Stimulated activated CD4-positive, alpha-beta T cell treated with anti-CD3 and anti-CD28 coated beads, Interleukin-4, amount 100 ng/mL, for 1 hour (primary cell): Measurements from ENCODE around the gene PIP5K1C.
A peak's percentile ranks its signal among the peaks of the same experiment; 100 is the strongest.

ENCODE experiments used
- DNase-seq: peaks from one replicate; pipeline ENCODE4 v3.0.0-alpha.2; 2020

Gene PIP5K1C

DNA sequence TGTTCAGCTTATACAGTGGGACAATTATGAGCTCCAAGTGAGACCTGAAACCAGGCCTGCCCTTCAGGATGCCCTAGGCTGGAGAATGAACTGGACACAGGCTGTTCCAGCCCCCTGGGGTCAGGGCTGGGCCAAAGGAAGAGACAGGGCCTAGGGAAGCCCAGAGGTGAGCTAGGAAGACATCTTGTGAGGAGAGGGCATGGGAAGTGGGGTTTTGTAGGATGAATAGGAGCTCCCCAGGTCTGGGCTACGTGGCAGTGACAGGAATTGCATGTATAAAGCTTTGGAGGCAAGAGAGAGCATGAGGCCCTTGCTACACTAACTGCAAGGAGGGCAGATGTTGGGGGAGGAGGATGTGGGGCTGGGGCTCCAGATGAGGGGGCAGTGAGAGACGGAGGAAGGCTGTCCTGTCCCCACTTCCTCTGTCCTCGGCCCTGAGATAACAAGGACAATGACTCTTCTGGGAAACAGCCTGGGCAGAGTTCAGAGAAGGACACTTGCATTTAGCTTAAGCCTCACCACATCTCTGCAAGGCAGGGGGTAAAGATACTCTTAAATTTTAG, 92.1 kb downstream of the PIP5K1C start:
- no peak for DNase-seq

- no peak for DNase-seq
These were observed 92.8 kb downstream of the PIP5K1C start for GRCh38 chr19:3607303-3608078.

- DNase-seq, result peak; percentile 67
These were observed 93.5 kb downstream of the PIP5K1C start, which contains the start of gene TBXA2R for GRCh38 chr19:3606690-3607289. Gene TBXA2R (minus strand): TSS chr19:3606875. CDS start chr19:3600634, 6,241 bp downstream.

- no peak for DNase-seq
These were observed 94.0 kb downstream of the PIP5K1C start for GRCh38 chr19:3606174-3606689.

- DNase-seq, result no peak
These were observed 94.5 kb downstream of the PIP5K1C start for GRCh38 chr19:3605770-3606169.

GRCh38 chr19:3605361-3605760, 94.9 kb downstream of the PIP5K1C start:
- no peak for DNase-seq

DNA sequence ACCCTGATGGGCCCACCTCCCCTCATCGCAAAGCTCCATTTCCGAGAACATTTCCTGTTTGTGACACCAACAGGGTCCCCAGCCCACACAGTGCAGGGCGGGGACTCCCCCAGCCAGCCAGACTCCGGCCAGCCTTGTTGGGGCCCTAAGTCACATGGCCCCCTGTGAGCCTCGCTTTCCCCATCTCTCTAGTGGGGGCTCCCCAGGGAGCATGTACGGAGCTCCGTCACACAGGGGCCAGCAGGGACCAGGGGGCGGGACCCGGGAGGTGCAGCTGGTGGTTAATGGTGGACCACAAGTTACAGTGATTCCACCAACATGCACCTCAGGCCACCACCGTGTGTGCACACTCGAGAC, 95.3 kb downstream of the PIP5K1C start:
- no peak for DNase-seq

DNA sequence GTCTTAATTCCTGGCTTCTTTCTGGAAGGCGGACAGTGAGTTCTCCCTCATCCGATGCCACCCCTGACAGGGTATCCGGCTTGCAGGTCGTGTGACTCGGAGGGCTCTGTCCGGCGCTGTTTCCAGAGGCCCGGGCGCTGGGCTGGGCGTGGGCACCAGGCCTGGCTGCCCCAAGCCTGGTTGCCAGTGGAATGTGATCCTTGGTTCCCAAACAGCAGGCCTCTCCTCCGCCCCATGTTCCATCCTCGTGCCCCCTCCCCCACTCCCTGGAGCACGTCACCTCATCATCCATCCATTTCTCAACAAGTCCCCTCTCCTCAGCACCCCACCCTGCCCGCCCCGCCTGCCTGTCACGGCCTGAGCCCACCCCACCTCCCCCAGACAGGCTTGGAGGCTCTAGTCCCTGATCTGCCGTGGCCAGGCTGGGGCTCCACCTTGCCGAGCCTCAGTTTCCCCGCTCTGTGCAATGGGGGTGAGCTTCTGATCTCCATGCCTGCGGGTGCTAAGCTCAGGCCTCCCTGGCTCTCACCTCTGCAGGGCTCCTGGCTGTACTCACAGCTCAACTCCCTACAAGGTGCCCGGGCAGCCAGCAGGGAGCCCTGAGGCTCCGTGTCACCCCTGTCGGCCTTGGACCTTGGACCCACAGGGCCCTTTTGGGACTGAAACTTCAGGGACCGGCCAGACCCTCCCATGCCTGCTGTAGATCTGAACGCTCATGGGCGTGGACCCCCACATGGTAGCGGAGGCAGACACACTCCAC, 95.9 kb downstream of the PIP5K1C start:
- no peak for DNase-seq

GRCh38 chr19:3603121-3603811, 97.0 kb downstream of the PIP5K1C start:
- no peak for DNase-seq

- no peak for DNase-seq
These were observed 99.2 kb downstream of the PIP5K1C start for GRCh38 chr19:3601021-3601420.

- DNase-seq, result no peak
These were observed 100.5 kb downstream of the PIP5K1C start for GRCh38 chr19:3599776-3600187.

DNA sequence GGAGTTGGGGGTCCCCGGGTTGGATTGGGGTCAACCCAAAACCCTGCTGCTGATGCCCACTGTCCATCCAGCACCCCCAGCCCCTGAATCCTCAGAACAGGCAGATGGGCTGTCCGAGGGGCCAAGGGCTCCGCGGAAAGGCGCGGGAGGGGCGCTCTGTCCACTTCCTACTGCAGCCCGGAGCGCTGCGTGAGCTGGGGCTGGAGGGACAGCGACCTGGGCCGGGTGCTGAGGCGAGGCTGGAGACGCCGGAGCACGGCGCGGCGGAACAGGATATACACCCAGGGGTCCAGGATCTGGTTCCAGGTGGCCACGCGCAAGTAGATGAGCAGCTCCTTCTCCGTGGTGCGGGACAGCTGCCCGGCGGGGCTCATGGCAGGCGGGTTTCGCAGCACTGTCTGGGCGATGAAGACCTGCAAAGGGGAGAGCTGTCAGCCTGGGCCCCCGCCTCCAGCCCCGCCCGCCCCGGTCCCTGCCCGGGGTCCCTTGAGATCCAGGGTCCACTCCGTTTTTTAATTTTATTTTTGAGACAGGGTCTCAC, 104.7 kb downstream of the PIP5K1C start:
- no peak for DNase-seq

DNA sequence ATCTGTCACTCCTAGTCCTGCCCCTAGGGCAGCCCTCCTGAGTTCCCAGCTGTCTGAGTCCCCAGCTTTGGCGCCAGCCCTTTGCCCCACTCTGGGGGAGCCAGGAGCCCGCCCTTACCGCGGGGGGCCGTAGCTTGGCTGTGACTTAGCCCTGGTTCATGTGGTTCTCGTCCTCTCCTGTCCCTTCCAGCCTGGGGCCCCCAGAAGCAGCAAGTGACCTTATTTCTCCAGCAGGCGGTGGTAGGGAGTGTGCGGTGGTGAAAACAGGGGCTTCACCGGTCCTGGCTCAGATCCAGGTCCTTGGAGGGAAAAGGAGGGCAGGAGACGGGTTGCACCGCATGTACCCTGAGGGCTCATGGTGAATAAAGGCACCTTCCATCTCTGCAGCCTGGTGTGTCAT, 107.1 kb downstream of the PIP5K1C start:
- DNase-seq, result no peak

DNA sequence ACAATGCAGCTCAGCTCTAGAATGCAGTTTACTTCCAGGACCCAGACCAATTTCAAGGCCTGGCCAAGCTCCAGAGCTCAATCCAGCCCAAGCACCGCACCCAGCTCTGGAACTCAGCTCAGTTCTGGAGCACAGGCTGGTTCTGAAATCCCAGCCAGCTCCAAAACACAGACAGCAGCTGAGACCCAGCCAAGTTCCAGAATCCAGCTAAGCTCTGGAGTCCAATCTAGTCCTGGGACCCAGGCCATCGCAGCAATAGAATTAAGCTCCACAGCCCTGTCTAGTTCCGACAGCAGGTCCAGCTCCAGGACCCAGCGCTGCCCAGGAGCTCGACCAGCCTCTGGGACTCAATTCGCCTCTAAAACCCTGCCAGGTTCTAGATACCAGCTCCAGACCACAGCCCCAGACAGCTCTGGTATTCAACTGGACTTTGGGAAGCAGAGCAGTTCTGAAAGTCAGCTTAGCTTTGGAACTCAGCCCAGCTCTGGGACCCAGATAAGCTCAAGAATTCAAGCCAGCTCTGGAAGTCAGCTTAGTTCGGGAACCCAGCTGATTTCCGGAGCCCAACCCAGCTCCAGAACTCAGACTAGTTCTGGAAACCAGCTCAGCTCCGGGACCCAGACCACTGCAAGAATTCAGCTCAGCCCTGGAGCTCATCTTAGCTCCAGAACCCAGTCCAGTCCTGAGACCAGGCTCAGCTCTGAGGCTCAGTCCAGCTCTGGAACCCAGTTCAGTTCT, 108.2 kb downstream of the PIP5K1C start:
- no peak for DNase-seq

DNA sequence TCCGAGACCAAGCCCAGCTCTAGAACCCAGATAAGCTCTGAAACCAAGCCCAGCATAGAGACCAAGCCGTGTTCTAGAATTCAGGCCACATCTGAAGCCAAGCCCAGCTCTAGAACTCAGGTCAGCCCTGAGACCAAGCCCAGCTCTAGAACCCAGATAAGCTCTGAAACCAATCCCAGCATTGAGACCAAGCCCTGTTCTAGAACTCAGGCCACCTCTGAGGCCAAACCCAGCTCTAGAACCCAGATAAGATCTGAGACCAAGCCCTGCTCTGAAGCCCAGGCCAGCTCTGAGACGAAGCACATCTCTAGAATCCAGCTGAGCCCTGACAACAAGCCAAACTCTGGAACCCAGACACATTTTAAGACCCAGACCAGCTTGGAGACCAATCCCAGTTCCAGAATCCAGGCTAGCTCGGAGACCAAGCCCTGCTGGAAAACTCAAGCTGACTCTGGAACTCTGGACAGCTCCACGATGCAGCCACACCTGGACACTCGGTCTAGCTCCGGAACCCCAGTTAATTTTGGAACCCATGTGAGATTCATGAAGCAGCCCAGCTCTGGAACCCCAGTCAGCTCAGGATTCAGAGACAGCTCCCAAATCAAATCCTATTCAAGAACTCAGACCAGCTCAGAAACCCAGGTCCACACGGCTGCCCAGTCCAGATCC, 109.1 kb downstream of the PIP5K1C start:
- no peak for DNase-seq

- no peak for DNase-seq
These were observed 110.3 kb downstream of the PIP5K1C start for GRCh38 chr19:3589949-3590348.

- no peak for DNase-seq
These were observed 110.8 kb downstream of the PIP5K1C start for GRCh38 chr19:3589439-3589838.

- no peak for DNase-seq
These were observed 113.4 kb downstream of the PIP5K1C start for GRCh38 chr19:3586707-3587346.

DNA sequence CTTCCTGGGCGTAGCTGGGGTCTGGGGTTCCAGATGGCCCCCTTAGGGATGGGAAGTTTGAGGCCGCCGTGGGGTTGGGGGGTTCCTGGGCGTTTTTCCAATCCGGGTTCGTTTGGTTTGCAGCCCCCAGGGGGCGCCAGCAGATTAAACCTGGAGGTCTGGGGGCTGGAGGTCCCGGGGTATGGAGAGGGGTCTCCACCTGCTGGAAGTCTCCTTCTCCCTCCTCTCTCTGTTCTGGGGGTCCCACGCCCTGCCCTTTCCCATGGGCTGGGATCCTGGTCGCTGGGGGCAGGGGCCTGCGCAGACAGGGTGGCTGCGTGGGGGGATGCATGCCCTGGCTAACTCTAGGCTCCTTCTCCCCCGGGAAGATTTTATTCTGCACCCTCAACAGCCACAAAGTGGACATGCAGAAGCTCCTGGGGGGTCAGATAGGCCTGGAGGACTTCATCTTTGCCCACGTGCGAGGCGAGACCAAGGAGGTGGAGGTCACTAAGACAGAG, 114.1 kb downstream of the PIP5K1C start:
- peak; percentile 56 for DNase-seq
